Measurements from ENCODE around the gene MACROD2. TPM values are rescaled to one million over a fixed set of nuclear protein-coding genes. Genes with fewer than 3 reads are reported as not detected.

The MACROD2 gene
- polyA plus RNA-seq, 1 donor (not counting 4 experiments of a cell fraction or from before 2014, with no cell fraction given): 0.71 TPM

GRCh38 chr20:15188415-15188814 lies 1193.1 kb downstream of the MACROD2 start:
- H4K20me1 ChIP-seq (ENCODE audit: control insufficient read depth, extremely low read depth, insufficient read depth, low read length): no peaks in the 10 kb centered on the region
- dilution Hi-C loops (cut with MboI; ENCODE audit: extremely low pct_ligation_motif_present, low sequenced_read_pairs): no loop called here
- DNase-seq (ENCODE audit: low read depth, low spot score) (no peak), FAIRE-seq (no peak)
- H3K79me2 ChIP-seq (ENCODE audit: control insufficient read depth, insufficient read depth, low read length): no peaks in the 10 kb centered on the region
- no peak overlapping the region for H3K27ac ChIP-seq (ENCODE audit: control insufficient read depth, insufficient read depth, low read length)
- H3K9me3 ChIP-seq (ENCODE audit: control insufficient read depth, low read depth, low read length): no peaks in the 10 kb centered on the region
- TF ChIP-seq EZH2 (IDR thresholded peaks at IDR 0.05; ENCODE audit: low read length) (no peak), CTCF (optimal IDR thresholded peaks at IDR 0.05 in 1 of 3, IDR thresholded peaks at IDR 0.05 in 1 of 3, conservative IDR thresholded peaks at IDR 0.05 in 1 of 3; ENCODE audit: extremely low read depth in 1 of 3, insufficient read depth in 2 of 3, low read length in 3 of 3) (no peak)
- no peak overlapping the region for H2AFZ ChIP-seq (ENCODE audit: control insufficient read depth, low read length)
- no peak overlapping the region for H3K9ac ChIP-seq (ENCODE audit: control insufficient read depth, extremely low read depth, insufficient read depth, low read length)
- no peaks in the 10 kb centered on the region for H3K27me3 ChIP-seq (ENCODE audit: control insufficient read depth, extremely low read depth, insufficient read depth, low read length)
- H3K36me3 ChIP-seq (ENCODE audit: control insufficient read depth in 2 of 2, extremely low read depth in 1 of 2, insufficient read depth in 2 of 2, low read length in 2 of 2): no peaks in the 10 kb centered on the region
- H3K4me2 ChIP-seq (ENCODE audit: control insufficient read depth, extremely low read depth, insufficient read depth, low read depth, low read length): no peak overlapping the region
- H3K9me1 ChIP-seq (ENCODE audit: control insufficient read depth, extremely low read depth, insufficient read depth, low read length): no peaks in the 10 kb centered on the region
- H3K4me1 ChIP-seq (ENCODE audit: control insufficient read depth, extremely low read depth, insufficient read depth, low read length): no peaks in the 10 kb centered on the region
- no peak overlapping the region for H3K4me3 ChIP-seq (ENCODE audit: control insufficient read depth in 2 of 3, extremely low read depth in 1 of 3, insufficient read depth in 2 of 3, low read depth in 1 of 3, low read length in 3 of 3)

DNA sequence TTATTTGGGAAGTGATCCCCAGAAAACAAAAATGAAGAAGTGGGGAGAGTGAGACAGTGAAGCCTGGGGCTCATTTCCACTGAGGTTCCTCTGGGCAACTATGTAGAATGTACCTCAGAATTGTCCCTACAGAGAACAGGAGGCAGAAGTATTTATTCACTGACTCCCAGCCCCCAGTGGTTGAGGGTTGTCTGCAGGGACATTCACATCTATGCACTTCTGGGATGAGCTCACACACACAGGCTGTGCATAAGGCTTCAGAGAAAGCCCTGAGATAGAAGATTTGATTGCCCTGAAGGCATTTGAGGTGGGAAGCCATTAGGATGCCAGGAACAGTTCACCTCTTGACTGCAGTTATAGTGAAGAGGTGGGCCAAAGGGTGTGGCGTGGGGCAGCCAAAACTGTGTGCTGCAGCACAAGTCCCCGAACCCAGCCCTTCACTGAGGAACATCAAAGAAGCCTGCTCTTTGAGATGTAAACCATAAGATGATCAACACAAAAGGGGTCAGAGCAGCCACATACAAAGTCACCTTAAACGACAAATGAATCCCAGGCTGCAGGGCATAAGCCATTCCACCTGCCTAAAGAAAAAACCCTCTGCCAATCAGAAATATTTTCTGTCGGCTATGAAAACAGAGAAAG lies 1195.9 kb downstream of the MACROD2 start:
- TF ChIP-seq EZH2 (IDR thresholded peaks at IDR 0.05; ENCODE audit: low read length): no peak
- TF ChIP-seq CTCF (optimal IDR thresholded peaks at IDR 0.05 in 1 of 3, IDR thresholded peaks at IDR 0.05 in 1 of 3, conservative IDR thresholded peaks at IDR 0.05 in 1 of 3; ENCODE audit: extremely low read depth in 1 of 3, insufficient read depth in 2 of 3, low read length in 3 of 3): no peak
- no peaks in the 10 kb centered on the region for H3K27me3 ChIP-seq (ENCODE audit: control insufficient read depth, extremely low read depth, insufficient read depth, low read length)
- H3K9me3 ChIP-seq (ENCODE audit: control insufficient read depth, low read depth, low read length): no peaks in the 10 kb centered on the region
- FAIRE-seq (no peak), DNase-seq (ENCODE audit: low read depth, low spot score) (no peak)
- H3K4me1 ChIP-seq (ENCODE audit: control insufficient read depth, extremely low read depth, insufficient read depth, low read length): no peaks in the 10 kb centered on the region
- H3K36me3 ChIP-seq (ENCODE audit: control insufficient read depth in 2 of 2, extremely low read depth in 1 of 2, insufficient read depth in 2 of 2, low read length in 2 of 2): no peaks in the 10 kb centered on the region
- dilution Hi-C loops (cut with MboI; ENCODE audit: extremely low pct_ligation_motif_present, low sequenced_read_pairs): no loop called here
- no peak overlapping the region for H3K4me2 ChIP-seq (ENCODE audit: control insufficient read depth, extremely low read depth, insufficient read depth, low read depth, low read length)
- H3K79me2 ChIP-seq (ENCODE audit: control insufficient read depth, insufficient read depth, low read length): no peaks in the 10 kb centered on the region
- no peak overlapping the region for H2AFZ ChIP-seq (ENCODE audit: control insufficient read depth, low read length)
- H3K9ac ChIP-seq (ENCODE audit: control insufficient read depth, extremely low read depth, insufficient read depth, low read length): no peak overlapping the region
- no peaks in the 10 kb centered on the region for H3K9me1 ChIP-seq (ENCODE audit: control insufficient read depth, extremely low read depth, insufficient read depth, low read length)
- H3K4me3 ChIP-seq (ENCODE audit: control insufficient read depth in 2 of 3, extremely low read depth in 1 of 3, insufficient read depth in 2 of 3, low read depth in 1 of 3, low read length in 3 of 3): no peak overlapping the region
- H3K27ac ChIP-seq (ENCODE audit: control insufficient read depth, insufficient read depth, low read length): no peak overlapping the region
- no peaks in the 10 kb centered on the region for H4K20me1 ChIP-seq (ENCODE audit: control insufficient read depth, extremely low read depth, insufficient read depth, low read length)
